ENCODE measurements around the gene KIF26B.
"Not testable (repeated sequence)": the region's sequence is repeated elsewhere in the genome, so short reads cannot be mapped to it uniquely, and the experiment has no call there.

DNA sequence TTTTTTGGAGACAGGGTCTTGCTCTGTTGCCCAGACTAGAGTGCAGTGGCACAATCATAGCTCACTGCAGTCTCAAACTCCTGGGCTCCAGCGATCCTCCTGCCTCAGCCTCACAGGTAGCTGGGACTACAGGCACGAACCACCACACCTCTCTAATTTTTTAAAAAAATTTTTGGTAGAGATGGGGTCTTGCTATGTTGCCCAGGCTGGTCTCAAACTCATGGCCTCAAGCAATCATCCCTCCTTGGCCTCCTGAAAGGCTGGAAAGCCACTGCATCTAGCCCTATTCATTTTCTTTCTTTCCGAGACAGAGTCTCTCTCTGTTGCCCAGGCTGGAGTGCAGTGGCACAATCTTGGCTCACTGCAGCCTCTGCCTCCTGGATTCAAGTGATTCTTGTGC is 559.2 kb downstream of the KIF26B start:
- TF ChIP-seq POLR2A, CTCF (IDR thresholded peaks at IDR 0.05): not testable (repeated sequence)
